GM23338 (cell line): ENCODE data around the gene FCHSD2. TPM values are rescaled to one million over a fixed set of nuclear protein-coding genes. Genes with fewer than 3 reads are reported as not detected.

Source experiments
- ATAC-seq: fragments of 200-7000 bp; cut with Tn5 transposase; 3 replicates; pipeline ENCODE4 v1.9.1; 2020
- DNase-seq: peaks from one replicate; pipeline ENCODE4 v3.0.0-alpha.2; 2015; ENCODE audit warnings: low spot score
- H2AFZ ChIP-seq: fragments of 200-600 bp; sonication (generic); 2 replicates; pipeline ENCODE4 v1.8.0; 2016; ENCODE audit warnings: antibody characterized with exemption, mild to moderate bottlenecking, moderate library complexity
- H3F3A ChIP-seq: fragments of 200-600 bp; sonication (generic); replicated peaks from 2 replicates; pipeline ENCODE4 v1.8.0; 2017; ENCODE audit warnings: antibody characterized with exemption, mixed run types, low read depth
- H3K27ac ChIP-seq: fragments of 200-600 bp; sonication (generic); 2 replicates; pipeline ENCODE4 v1.6.1; 2016; ENCODE audit warnings: low read depth
- H3K27me3 ChIP-seq: fragments of 200-600 bp; sonication (generic); 2 replicates; pipeline ENCODE4 v1.8.0; 2016; ENCODE audit warnings: mild to moderate bottlenecking, mixed run types, moderate library complexity; ENCODE audit not compliant: insufficient read depth
- H3K36me3 ChIP-seq: fragments of 200-600 bp; sonication (generic); 2 replicates; pipeline ENCODE4 v1.8.0; 2016; ENCODE audit warnings: mild to moderate bottlenecking; ENCODE audit not compliant: insufficient read depth
- H3K4me1 ChIP-seq: fragments of 200-600 bp; sonication (generic); 2 replicates; pipeline ENCODE4 v1.8.0; 2016; ENCODE audit warnings: mild to moderate bottlenecking, moderate library complexity; ENCODE audit not compliant: insufficient read depth
- H3K4me2 ChIP-seq: fragments of 200-600 bp; sonication (generic); 2 replicates; pipeline ENCODE4 v1.7.1; 2017; ENCODE audit warnings: mixed run types
- H3K4me3 ChIP-seq: fragments of 200-600 bp; sonication (generic); 2 replicates; pipeline ENCODE4 v1.6.1; 2016; ENCODE audit warnings: mixed run types
- H3K79me2 ChIP-seq: fragments of 200-600 bp; sonication (generic); replicated peaks from 2 replicates; pipeline ENCODE4 v1.8.0; 2017; ENCODE audit warnings: mild to moderate bottlenecking; ENCODE audit not compliant: insufficient read depth
- H3K9me2 ChIP-seq: fragments of 200-600 bp; sonication (generic); 2 replicates; pipeline ENCODE4 v1.8.0; 2017; ENCODE audit not compliant: insufficient read depth
- H4K20me1 ChIP-seq: fragments of 200-600 bp; sonication (generic); replicated peaks from 2 replicates; pipeline ENCODE4 v1.8.0; 2017; ENCODE audit warnings: mild to moderate bottlenecking; ENCODE audit not compliant: insufficient read depth
- H3K27ac Mint-ChIP-seq: 2 replicates; pipeline ENCODE4 v1.8.0; 2020; ENCODE audit warnings: inconsistent platforms, mild to moderate bottlenecking, moderate library complexity, mixed read lengths
- H3K27me3 Mint-ChIP-seq: 3 replicates; pipeline ENCODE4 v1.8.0; 2022; ENCODE audit warnings: low read depth, mild to moderate bottlenecking, moderate library complexity, mixed read lengths, inconsistent platforms; ENCODE audit not compliant: insufficient read depth, poor library complexity
- H3K36me3 Mint-ChIP-seq: 3 replicates; pipeline ENCODE4 v1.8.0; 2021; ENCODE audit warnings: low read depth, mild to moderate bottlenecking, inconsistent platforms, moderate library complexity, mixed read lengths
- H3K4me1 Mint-ChIP-seq: 3 replicates; pipeline ENCODE4 v1.8.0; 2020; ENCODE audit warnings: mild to moderate bottlenecking, inconsistent platforms, mixed read lengths
- H3K4me3 Mint-ChIP-seq: 3 replicates; pipeline ENCODE4 v1.8.0; 2021; ENCODE audit warnings: moderate library complexity, mild to moderate bottlenecking, inconsistent platforms, mixed read lengths
- H3K9me3 Mint-ChIP-seq: 3 replicates; pipeline ENCODE4 v1.8.0; 2020; ENCODE audit warnings: moderate library complexity, mild to moderate bottlenecking, inconsistent platforms, mixed read lengths
- EZH2 ChIP-seq: fragments of 200-600 bp; sonication (generic); IDR thresholded peaks from one replicate; pipeline ENCODE4 v1.8.0; 2017; ENCODE audit warnings: antibody characterized with exemption, mild to moderate bottlenecking, low read depth; ENCODE audit not compliant: unreplicated experiment
- EZH2phosphoT487 ChIP-seq: fragments of 200-600 bp; sonication (generic); IDR thresholded peaks from one replicate; pipeline ENCODE4 v1.8.1; 2018; ENCODE audit warnings: antibody characterized with exemption; ENCODE audit not compliant: unreplicated experiment
- JUNB ChIP-seq: IDR thresholded peaks from one replicate; pipeline ENCODE4 v1.6.1; 2016; ENCODE audit warnings: antibody characterized with exemption; ENCODE audit not compliant: unreplicated experiment
- NANOG ChIP-seq: IDR thresholded peaks from 2 replicates; pipeline ENCODE4 v1.6.1; 2016; ENCODE audit warnings: antibody characterized with exemption, borderline replicate concordance
- POLR2AphosphoS5 ChIP-seq: IDR thresholded peaks from 2 replicates; pipeline ENCODE4 v1.6.1; 2016; ENCODE audit warnings: antibody characterized with exemption, low read depth
- STAT1 ChIP-seq: IDR thresholded peaks from one replicate; pipeline ENCODE4 v1.6.1; 2016; ENCODE audit warnings: antibody characterized with exemption; ENCODE audit not compliant: unreplicated experiment
- ZNF114 ChIP-seq: fragments of 250-450 bp; sonication (Bioruptor Pico); IDR thresholded peaks from 2 replicates; pipeline ENCODE4 v1.5.0; 2020; ENCODE audit warnings: mild to moderate bottlenecking, moderate library complexity
- ZNF331 ChIP-seq: fragments of 250-450 bp; sonication (Bioruptor Pico); IDR thresholded peaks from 2 replicates; pipeline ENCODE4 v1.5.0; 2020; ENCODE audit warnings: low read depth, mild to moderate bottlenecking, moderate library complexity
- polyA plus RNA-seq: library from polyadenylated mRNA; unstranded; fragments of >200 nt; fragmentation: Nextera tagmentation; extraction: Ambion mirVana; gene quantifications from 2 replicates; pipeline ENCODE4 v1.2.1, GENCODE V29; 2016
- total RNA-seq: library from RNA; depleted of rRNA; stranded (reverse); fragments of >200 nt; shearing (Covaris generic); gene quantifications from 2 replicates; pipeline ENCODE4 v1.2.3, GENCODE V29; 2014
- TF ChIP-seq, protein P1 (sequence below), 2 experiments: fragments of 200-600 bp in 1 of 2; sonication (generic) in 1 of 2; conservative IDR thresholded peaks; 2 replicates each; pipeline versions ENCODE4 v1.5.1 to v1.6.1; 2016 to 2017; ENCODE audit warnings: antibody characterized with exemption in 2 of 2, low read depth in 2 of 2, mild to moderate bottlenecking in 2 of 2, moderate library complexity in 1 of 2
- TF ChIP-seq, protein P2 (sequence below): fragments of 250-450 bp; sonication (Bioruptor Pico); IDR thresholded peaks from 2 replicates; pipeline ENCODE4 v1.5.0; 2020; ENCODE audit warnings: mild to moderate bottlenecking, moderate library complexity

The FCHSD2 gene
- total and polyA plus RNA-seq, 2 experiments from 2014 or later: 3.6 to 5.2 TPM

DNA sequence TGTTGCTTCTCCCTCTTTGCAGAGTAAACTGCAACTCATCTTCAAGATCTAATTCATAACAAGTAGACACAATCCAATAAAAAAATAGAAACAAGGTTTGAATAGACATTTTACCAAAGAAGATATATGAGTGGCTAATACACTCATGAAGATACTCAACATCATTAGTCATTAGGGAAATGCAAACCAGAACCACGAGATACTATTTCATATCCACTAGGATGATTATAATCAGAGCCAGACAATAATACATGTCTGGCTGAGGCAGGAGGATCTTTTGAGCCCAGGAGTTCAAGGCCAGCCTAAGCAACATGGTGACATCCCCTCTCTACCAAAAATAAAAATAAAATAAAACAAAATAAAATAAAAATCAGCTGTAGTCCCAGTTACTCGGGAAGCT lies 242.9 kb downstream of the FCHSD2 start (continued):
- TF ChIP-seq, protein P1, sequence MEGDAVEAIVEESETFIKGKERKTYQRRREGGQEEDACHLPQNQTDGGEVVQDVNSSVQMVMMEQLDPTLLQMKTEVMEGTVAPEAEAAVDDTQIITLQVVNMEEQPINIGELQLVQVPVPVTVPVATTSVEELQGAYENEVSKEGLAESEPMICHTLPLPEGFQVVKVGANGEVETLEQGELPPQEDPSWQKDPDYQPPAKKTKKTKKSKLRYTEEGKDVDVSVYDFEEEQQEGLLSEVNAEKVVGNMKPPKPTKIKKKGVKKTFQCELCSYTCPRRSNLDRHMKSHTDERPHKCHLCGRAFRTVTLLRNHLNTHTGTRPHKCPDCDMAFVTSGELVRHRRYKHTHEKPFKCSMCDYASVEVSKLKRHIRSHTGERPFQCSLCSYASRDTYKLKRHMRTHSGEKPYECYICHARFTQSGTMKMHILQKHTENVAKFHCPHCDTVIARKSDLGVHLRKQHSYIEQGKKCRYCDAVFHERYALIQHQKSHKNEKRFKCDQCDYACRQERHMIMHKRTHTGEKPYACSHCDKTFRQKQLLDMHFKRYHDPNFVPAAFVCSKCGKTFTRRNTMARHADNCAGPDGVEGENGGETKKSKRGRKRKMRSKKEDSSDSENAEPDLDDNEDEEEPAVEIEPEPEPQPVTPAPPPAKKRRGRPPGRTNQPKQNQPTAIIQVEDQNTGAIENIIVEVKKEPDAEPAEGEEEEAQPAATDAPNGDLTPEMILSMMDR (conservative IDR thresholded peaks at IDR 0.05; ENCODE audit: low read depth in 2 of 2): no peak
- TF ChIP-seq ZNF331 (CRISPR knock-in tag) (no peak), JUNB (no peak), EZH2phosphoT487 (no peak)

DNA sequence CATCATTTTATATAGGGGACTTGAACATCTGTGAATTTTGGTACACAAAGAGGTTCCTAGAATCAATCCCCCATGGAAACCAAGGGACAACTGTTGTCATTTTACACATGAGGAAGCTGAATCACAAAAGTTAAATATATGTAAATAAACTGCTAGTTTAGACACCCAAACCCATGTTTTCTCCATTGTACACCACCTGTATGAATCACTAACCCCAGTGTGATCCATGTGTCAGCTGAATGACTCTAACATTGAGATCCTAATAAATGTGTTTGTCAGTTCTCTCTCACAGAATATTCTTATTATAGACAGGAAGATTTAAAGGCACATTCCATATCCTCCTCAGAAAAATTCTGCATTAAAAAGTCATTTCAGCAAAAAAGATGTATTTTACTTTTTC lies 244.6 kb downstream of the FCHSD2 start:
- TF ChIP-seq EZH2 (no peak), EZH2phosphoT487 (no peak), STAT1 (no peak), ZNF114 (no peak)
- no peaks in the 10 kb centered on the region for H3K9me3 Mint-ChIP-seq
- ATAC-seq: no peak

DNA sequence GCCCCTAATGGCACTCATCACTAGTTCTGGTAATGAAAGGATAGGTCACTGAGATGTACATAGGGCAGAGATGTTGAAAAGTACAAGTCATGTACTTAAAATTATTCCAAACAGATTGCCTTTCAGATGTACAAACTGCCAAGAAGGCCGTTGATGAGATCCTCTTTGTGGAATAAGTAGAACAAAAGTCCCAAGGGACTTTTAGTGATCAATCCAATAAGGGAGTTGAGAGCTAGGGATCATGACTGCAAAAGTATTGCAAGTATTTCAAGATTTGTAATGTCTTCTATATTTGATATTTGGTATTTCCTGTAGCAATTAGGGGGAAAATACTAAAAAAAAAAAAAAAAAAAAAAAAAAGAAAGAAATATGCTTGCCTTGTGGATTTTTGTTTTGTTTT lies 245.7 kb downstream of the FCHSD2 start:
- Mint-ChIP-seq H3K36me3 (no peaks in the 10 kb centered on the region), H3K4me3 (no peak overlapping the region), H3K9me3 (no peaks in the 10 kb centered on the region), H3K27ac (no peak overlapping the region), H3K27me3 (peaks cover 4% of the 10 kb centered on the region), H3K4me1 (no peaks in the 10 kb centered on the region)
- Histone ChIP-seq H3K79me2 (no peaks in the 10 kb centered on the region), H3K27me3 (no peaks in the 10 kb centered on the region), H3K27ac (no peak overlapping the region), H3K4me3 (no peak overlapping the region), H4K20me1 (no peaks in the 10 kb centered on the region), H3K36me3 (no peaks in the 10 kb centered on the region), H3K4me1 (no peaks in the 10 kb centered on the region), H3K9me2 (no peaks in the 10 kb centered on the region), H3K4me2 (no peak overlapping the region), H3F3A (no peaks in the 10 kb centered on the region), H2AFZ (no peak overlapping the region)
- ATAC-seq (no peak), DNase-seq (no peak)
- TF ChIP-seq EZH2: no peak
- TF ChIP-seq POLR2AphosphoS5: no peak
- TF ChIP-seq JUNB: no peak
- TF ChIP-seq, protein P2, sequence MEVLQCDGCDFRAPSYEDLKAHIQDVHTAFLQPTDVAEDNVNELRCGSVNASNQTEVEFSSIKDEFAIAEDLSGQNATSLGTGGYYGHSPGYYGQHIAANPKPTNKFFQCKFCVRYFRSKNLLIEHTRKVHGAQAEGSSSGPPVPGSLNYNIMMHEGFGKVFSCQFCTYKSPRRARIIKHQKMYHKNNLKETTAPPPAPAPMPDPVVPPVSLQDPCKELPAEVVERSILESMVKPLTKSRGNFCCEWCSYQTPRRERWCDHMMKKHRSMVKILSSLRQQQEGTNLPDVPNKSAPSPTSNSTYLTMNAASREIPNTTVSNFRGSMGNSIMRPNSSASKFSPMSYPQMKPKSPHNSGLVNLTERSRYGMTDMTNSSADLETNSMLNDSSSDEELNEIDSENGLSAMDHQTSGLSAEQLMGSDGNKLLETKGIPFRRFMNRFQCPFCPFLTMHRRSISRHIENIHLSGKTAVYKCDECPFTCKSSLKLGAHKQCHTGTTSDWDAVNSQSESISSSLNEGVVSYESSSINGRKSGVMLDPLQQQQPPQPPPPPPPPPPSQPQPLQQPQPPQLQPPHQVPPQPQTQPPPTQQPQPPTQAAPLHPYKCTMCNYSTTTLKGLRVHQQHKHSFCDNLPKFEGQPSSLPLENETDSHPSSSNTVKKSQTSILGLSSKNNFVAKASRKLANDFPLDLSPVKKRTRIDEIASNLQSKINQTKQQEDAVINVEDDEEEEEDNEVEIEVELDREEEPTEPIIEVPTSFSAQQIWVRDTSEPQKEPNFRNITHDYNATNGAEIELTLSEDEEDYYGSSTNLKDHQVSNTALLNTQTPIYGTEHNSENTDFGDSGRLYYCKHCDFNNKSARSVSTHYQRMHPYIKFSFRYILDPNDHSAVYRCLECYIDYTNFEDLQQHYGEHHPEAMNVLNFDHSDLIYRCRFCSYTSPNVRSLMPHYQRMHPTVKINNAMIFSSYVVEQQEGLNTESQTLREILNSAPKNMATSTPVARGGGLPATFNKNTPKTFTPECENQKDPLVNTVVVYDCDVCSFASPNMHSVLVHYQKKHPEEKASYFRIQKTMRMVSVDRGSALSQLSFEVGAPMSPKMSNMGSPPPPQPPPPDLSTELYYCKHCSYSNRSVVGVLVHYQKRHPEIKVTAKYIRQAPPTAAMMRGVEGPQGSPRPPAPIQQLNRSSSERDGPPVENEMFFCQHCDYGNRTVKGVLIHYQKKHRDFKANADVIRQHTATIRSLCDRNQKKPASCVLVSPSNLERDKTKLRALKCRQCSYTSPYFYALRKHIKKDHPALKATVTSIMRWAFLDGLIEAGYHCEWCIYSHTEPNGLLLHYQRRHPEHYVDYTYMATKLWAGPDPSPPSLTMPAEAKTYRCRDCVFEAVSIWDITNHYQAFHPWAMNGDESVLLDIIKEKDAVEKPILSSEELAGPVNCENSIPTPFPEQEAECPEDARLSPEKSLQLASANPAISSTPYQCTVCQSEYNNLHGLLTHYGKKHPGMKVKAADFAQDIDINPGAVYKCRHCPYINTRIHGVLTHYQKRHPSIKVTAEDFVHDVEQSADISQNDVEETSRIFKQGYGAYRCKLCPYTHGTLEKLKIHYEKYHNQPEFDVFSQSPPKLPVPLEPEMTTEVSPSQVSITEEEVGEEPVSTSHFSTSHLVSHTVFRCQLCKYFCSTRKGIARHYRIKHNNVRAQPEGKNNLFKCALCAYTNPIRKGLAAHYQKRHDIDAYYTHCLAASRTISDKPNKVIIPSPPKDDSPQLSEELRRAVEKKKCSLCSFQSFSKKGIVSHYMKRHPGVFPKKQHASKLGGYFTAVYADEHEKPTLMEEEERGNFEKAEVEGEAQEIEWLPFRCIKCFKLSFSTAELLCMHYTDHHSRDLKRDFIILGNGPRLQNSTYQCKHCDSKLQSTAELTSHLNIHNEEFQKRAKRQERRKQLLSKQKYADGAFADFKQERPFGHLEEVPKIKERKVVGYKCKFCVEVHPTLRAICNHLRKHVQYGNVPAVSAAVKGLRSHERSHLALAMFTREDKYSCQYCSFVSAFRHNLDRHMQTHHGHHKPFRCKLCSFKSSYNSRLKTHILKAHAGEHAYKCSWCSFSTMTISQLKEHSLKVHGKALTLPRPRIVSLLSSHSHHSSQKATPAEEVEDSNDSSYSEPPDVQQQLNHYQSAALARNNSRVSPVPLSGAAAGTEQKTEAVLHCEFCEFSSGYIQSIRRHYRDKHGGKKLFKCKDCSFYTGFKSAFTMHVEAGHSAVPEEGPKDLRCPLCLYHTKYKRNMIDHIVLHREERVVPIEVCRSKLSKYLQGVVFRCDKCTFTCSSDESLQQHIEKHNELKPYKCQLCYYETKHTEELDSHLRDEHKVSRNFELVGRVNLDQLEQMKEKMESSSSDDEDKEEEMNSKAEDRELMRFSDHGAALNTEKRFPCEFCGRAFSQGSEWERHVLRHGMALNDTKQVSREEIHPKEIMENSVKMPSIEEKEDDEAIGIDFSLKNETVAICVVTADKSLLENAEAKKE (CRISPR knock-in tag): no peak
- no peak for TF ChIP-seq NANOG
- TF ChIP-seq EZH2phosphoT487: no peak

More for the DNA sequence above, 244.6 kb downstream of the FCHSD2 start:
- Mint-ChIP-seq H3K27me3 (peaks cover 4% of the 10 kb centered on the region), H3K4me1 (no peaks in the 10 kb centered on the region), H3K36me3 (no peaks in the 10 kb centered on the region), H3K4me3 (no peak overlapping the region), H3K27ac (no peak overlapping the region)
- Histone ChIP-seq H4K20me1 (no peaks in the 10 kb centered on the region), H3K4me3 (no peak overlapping the region), H3K27ac (no peak overlapping the region), H3K36me3 (no peaks in the 10 kb centered on the region), H3K4me1 (peaks cover 1% of the 10 kb centered on the region; the same call in 1 of the 2 replicates), H3K27me3 (no peaks in the 10 kb centered on the region), H3F3A (no peaks in the 10 kb centered on the region), H3K79me2 (no peaks in the 10 kb centered on the region), H2AFZ (no peak overlapping the region), H3K4me2 (no peak overlapping the region), H3K9me2 (no peaks in the 10 kb centered on the region)
- no peak for DNase-seq
